HepG2 (cell line): ENCODE measurements around the gene MED25. TPM values are rescaled to one million over a fixed set of nuclear protein-coding genes. Genes with fewer than 3 reads are reported as not detected.

Experiments used
- ELF3 ChIP-seq: IDR thresholded peaks from 2 replicates; pipeline ENCODE4 v1.6.1; 2016; ENCODE audit warnings: missing genetic modification reagents, missing compliant biosample characterization
- GABPA ChIP-seq, 2 experiments: IDR thresholded peaks; 2 replicates each; pipeline ENCODE4 v1.6.1; 2011 to 2016; ENCODE audit warnings: low read depth in 2 of 2, low read length in 1 of 2, missing biosample characterization in 1 of 2, missing genetic modification characterization in 1 of 2
- GABPB1 ChIP-seq: IDR thresholded peaks from 2 replicates; pipeline ENCODE4 v1.6.1; 2016; ENCODE audit warnings: mild to moderate bottlenecking, missing genetic modification reagents, moderate library complexity, missing compliant biosample characterization
- GFI1 ChIP-seq: sonication (generic); formaldehyde crosslinking; IDR thresholded peaks from 2 replicates; pipeline ENCODE4 v1.5.0; 2020; ENCODE audit warnings: missing genetic modification reagents, mild to moderate bottlenecking, borderline replicate concordance
- HOXA5 ChIP-seq: sonication (generic); formaldehyde crosslinking; IDR thresholded peaks from 2 replicates; pipeline ENCODE4 v1.4.0; 2020; ENCODE audit warnings: missing genetic modification reagents
- HOXA7 ChIP-seq: sonication (generic); formaldehyde crosslinking; IDR thresholded peaks from 2 replicates; pipeline ENCODE4 v1.8.1; 2022; ENCODE audit warnings: mild to moderate bottlenecking, missing genetic modification reagents, moderate library complexity
- MAFG ChIP-seq: sonication (generic); formaldehyde crosslinking; IDR thresholded peaks from 2 replicates; pipeline ENCODE4 v1.5.1; 2020; ENCODE audit warnings: mild to moderate bottlenecking, missing genetic modification reagents
- MYC ChIP-seq: sonication (generic); formaldehyde crosslinking; IDR thresholded peaks from 2 replicates; pipeline ENCODE4 v1.9.0; 2021; ENCODE audit warnings: missing genetic modification reagents, borderline replicate concordance
- NCOA5 ChIP-seq: sonication (generic); formaldehyde crosslinking; IDR thresholded peaks from 2 replicates; pipeline ENCODE4 v1.4.0; 2020; ENCODE audit warnings: missing genetic modification reagents
- RCOR2 ChIP-seq: IDR thresholded peaks from 2 replicates; pipeline ENCODE4 v1.6.1; 2016; ENCODE audit warnings: missing biosample characterization, missing genetic modification reagents
- REPIN1 ChIP-seq: sonication (generic); formaldehyde crosslinking; IDR thresholded peaks from 2 replicates; pipeline ENCODE4 v1.8.0; 2022; ENCODE audit warnings: missing genetic modification reagents, low read depth, mild to moderate bottlenecking, borderline replicate concordance
- RORA ChIP-seq: sonication (generic); formaldehyde crosslinking; IDR thresholded peaks from 2 replicates; pipeline ENCODE4 v1.5.0; 2020; ENCODE audit warnings: mild to moderate bottlenecking, missing genetic modification reagents, moderate library complexity
- SALL2 ChIP-seq: sonication (generic); formaldehyde crosslinking; IDR thresholded peaks from 2 replicates; pipeline ENCODE4 v1.8.1; 2023; ENCODE audit warnings: mild to moderate bottlenecking, missing genetic modification reagents, inconsistent platforms
- SMAD3 ChIP-seq: sonication (generic); formaldehyde crosslinking; IDR thresholded peaks from 2 replicates; pipeline ENCODE4 v1.4.0; 2020; ENCODE audit warnings: missing genetic modification reagents
- SP4 ChIP-seq: sonication (generic); formaldehyde crosslinking; IDR thresholded peaks from 2 replicates; pipeline ENCODE4 v1.8.1; 2023; ENCODE audit warnings: mild to moderate bottlenecking, missing genetic modification reagents
- TMF1 ChIP-seq: sonication (generic); formaldehyde crosslinking; IDR thresholded peaks from 2 replicates; pipeline ENCODE4 v1.8.1; 2022; ENCODE audit warnings: low read depth, missing genetic modification reagents
- U2AF1 ChIP-seq: fragments of 200-400 bp; formaldehyde crosslinking; optimal IDR thresholded peaks from 2 replicates; pipeline ENCODE3; 2017; ENCODE audit warnings: mild to moderate bottlenecking, low read depth, low read length
- YEATS2 ChIP-seq: sonication (generic); formaldehyde crosslinking; IDR thresholded peaks from 2 replicates; pipeline ENCODE4 v1.4.0; 2020; ENCODE audit warnings: missing genetic modification reagents, borderline replicate concordance
- YY1 ChIP-seq: IDR thresholded peaks from 2 replicates; pipeline ENCODE4 v1.6.1; 2011; ENCODE audit warnings: low read length, low read depth, moderate library complexity, mild to moderate bottlenecking; ENCODE audit not compliant: insufficient read depth, insufficient replicate concordance
- ZBTB1 ChIP-seq: sonication (generic); formaldehyde crosslinking; IDR thresholded peaks from 2 replicates; pipeline ENCODE4 v1.4.0; 2020; ENCODE audit warnings: missing genetic modification reagents, borderline replicate concordance
- ZFP36L1 ChIP-seq: sonication (generic); formaldehyde crosslinking; IDR thresholded peaks from 2 replicates; pipeline ENCODE4 v1.8.0; 2022; ENCODE audit warnings: mild to moderate bottlenecking, missing genetic modification reagents, moderate library complexity
- ZMYM3 ChIP-seq: sonication (generic); formaldehyde crosslinking; IDR thresholded peaks from 2 replicates; pipeline ENCODE4 v1.5.1; 2020; ENCODE audit warnings: mild to moderate bottlenecking, missing genetic modification reagents
- ZNF10 ChIP-seq: sonication (generic); formaldehyde crosslinking; IDR thresholded peaks from 2 replicates; pipeline ENCODE4 v1.4.0; 2020; ENCODE audit warnings: mild to moderate bottlenecking, low read depth, missing genetic modification reagents, borderline replicate concordance
- ZNF432 ChIP-seq: sonication (generic); formaldehyde crosslinking; IDR thresholded peaks from 2 replicates; pipeline ENCODE4 v1.5.0; 2020; ENCODE audit warnings: missing genetic modification reagents, mild to moderate bottlenecking, borderline replicate concordance
- ZNF790 ChIP-seq: sonication (generic); formaldehyde crosslinking; IDR thresholded peaks from 2 replicates; pipeline ENCODE4 v1.8.0; 2022; ENCODE audit warnings: missing genetic modification reagents, mild to moderate bottlenecking, borderline replicate concordance
- polyA plus RNA-seq, 8 experiments: library from polyadenylated mRNA; depleted of rRNA in 3 of 8; stranded (reverse) in 7 of 8; unstranded in 1 of 8; fragments of >200 nt; fragmentation: Illumina TruSeq in 4 of 8; extraction: Trizol in 4 of 8; gene quantifications; 2 replicates each; pipeline versions ENCODE4 v1.2.1 to v1.2.3, GENCODE V29; 2011 to 2016; ENCODE audit warnings: low read depth in 4 of 8, missing spikeins in 1 of 8, mixed read lengths in 1 of 8; ENCODE audit not compliant: insufficient read depth in 1 of 8
- total RNA-seq, 5 experiments: library from RNA; depleted of rRNA; stranded (reverse); fragments of >200 nt; fragmentation: Illumina TruSeq; extraction: Trizol; gene quantifications; 2 replicates each; pipeline ENCODE4 v1.2.3, GENCODE V29; 2016; ENCODE audit warnings: low read depth in 1 of 5
- TF ChIP-seq, protein P1 (sequence below): fragments of 450-650 bp; IDR thresholded peaks from 2 replicates; pipeline ENCODE4 v1.6.1; 2017
- TF ChIP-seq, protein P2 (sequence below): sonication (generic); formaldehyde crosslinking; IDR thresholded peaks from 2 replicates; pipeline ENCODE4 v1.4.0; 2020; ENCODE audit warnings: missing genetic modification reagents, low read depth, mild to moderate bottlenecking, borderline replicate concordance
- TF ChIP-seq, protein P3 (sequence below): sonication (generic); formaldehyde crosslinking; IDR thresholded peaks from 2 replicates; pipeline ENCODE4 v1.4.0; 2020; ENCODE audit warnings: missing genetic modification reagents

Gene MED25
- total and polyA plus RNA-seq, 2 of the 13 experiments (the other 11 are each of a cell fraction or from before 2014, with no cell fraction given), result 11.1 to 15.1 TPM

DNA sequence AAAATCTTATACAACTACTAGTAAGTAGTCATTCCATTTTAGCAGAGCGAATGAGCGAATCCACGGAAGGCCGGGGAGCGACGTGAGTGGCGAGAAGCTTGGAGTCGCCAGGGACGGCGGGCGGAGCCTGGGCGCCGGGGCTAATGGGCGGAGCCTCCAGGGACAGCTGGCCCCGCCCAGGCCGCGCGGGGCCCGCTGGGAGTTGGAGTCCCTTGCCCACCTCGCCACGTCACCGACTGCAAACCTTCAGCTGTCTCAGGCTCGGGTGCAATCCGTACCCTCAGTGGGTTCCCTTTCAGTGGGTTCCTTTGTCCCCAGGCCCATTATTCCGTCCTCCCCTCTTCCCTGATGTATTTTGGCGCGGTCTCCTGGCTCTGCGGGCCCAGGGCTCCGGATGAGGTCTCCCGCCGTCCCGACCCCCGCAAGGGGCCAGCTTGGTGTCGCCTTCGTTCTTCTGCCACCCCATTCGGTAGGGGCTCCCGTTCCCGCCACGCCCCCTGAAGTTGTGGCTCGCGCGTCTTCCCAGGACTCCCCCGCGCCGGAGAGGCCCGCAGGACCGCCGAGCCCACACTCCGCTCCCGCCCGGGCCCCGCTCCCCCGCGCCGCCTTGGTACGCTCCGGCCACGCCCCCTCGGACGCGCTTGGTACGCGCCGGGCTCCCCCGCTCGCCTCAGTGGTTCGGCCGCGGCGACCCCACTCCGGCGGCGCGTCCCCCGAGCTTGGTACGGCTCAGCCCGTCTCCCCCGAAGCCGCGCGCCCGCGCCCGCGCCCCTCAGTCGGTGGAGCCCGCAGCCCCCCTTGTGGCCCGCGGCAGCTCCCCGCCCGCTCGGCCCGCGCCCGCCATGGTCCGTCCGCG is 32.6 kb downstream of the MED25 start, which contains the start of gene PTOV1 (continued):
- TF ChIP-seq, protein P1, sequence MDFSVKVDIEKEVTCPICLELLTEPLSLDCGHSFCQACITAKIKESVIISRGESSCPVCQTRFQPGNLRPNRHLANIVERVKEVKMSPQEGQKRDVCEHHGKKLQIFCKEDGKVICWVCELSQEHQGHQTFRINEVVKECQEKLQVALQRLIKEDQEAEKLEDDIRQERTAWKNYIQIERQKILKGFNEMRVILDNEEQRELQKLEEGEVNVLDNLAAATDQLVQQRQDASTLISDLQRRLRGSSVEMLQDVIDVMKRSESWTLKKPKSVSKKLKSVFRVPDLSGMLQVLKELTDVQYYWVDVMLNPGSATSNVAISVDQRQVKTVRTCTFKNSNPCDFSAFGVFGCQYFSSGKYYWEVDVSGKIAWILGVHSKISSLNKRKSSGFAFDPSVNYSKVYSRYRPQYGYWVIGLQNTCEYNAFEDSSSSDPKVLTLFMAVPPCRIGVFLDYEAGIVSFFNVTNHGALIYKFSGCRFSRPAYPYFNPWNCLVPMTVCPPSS, result no peak
- TF ChIP-seq ZNF432 (CRISPR knock-in tag) (no peak), GABPA (IDR thresholded peaks at IDR 0.05; ENCODE audit: low read depth, low read length) (peak; percentile 10; the same call in 1 of the 2 replicates), GABPA (CRISPR knock-in tag; IDR thresholded peaks at IDR 0.05; ENCODE audit: low read depth) (peak; percentile 70; the same call in 1 of the 2 replicates), ZNF790 (CRISPR knock-in tag) (no peak), NCOA5 (CRISPR knock-in tag) (no peak), TMF1 (CRISPR knock-in tag) (no peak; the same call in 1 of the 2 replicates), RCOR2 (CRISPR knock-in tag) (no peak), REPIN1 (CRISPR knock-in tag) (0 out of 2 replicates have a peak, but pooled peaks have one; percentile 16), YEATS2 (CRISPR knock-in tag) (peak; percentile 58; the same call in 1 of the 2 replicates), RORA (CRISPR knock-in tag) (no peak), YY1 (peak; percentile 69), HOXA7 (CRISPR knock-in tag) (no peak), MYC (no peak; the same call in 1 of the 2 replicates), SP4 (peak; percentile 90), ZMYM3 (CRISPR knock-in tag) (no peak), ZFP36L1 (CRISPR knock-in tag) (no peak), MAFG (CRISPR knock-in tag) (no peak), SMAD3 (CRISPR knock-in tag) (no peak), U2AF1 (no peak), HOXA5 (0 out of 2 replicates have a peak, but pooled peaks have one; percentile 54), ZNF10 (no peak), ELF3 (CRISPR knock-in tag) (no peak), GFI1 (CRISPR knock-in tag) (peak; percentile 42; the same call in 1 of the 2 replicates), SALL2 (no peak), ZBTB1 (CRISPR knock-in tag) (no peak), GABPB1 (CRISPR knock-in tag) (peak; percentile 79; the same call in 1 of the 2 replicates)
- TF ChIP-seq, protein P2, sequence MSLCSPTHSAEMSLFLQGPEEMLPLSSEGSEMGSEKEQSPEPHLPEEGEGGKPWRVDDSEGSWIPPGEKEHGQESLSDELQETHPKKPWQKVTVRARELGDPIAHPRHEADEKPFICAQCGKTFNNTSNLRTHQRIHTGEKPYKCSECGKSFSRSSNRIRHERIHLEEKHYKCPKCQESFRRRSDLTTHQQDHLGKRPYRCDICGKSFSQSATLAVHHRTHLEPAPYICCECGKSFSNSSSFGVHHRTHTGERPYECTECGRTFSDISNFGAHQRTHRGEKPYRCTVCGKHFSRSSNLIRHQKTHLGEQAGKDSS, result no peak
- TF ChIP-seq, protein P3, sequence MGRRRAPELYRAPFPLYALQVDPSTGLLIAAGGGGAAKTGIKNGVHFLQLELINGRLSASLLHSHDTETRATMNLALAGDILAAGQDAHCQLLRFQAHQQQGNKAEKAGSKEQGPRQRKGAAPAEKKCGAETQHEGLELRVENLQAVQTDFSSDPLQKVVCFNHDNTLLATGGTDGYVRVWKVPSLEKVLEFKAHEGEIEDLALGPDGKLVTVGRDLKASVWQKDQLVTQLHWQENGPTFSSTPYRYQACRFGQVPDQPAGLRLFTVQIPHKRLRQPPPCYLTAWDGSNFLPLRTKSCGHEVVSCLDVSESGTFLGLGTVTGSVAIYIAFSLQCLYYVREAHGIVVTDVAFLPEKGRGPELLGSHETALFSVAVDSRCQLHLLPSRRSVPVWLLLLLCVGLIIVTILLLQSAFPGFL (CRISPR knock-in tag), result no peak
